Activated CD4-positive, alpha-beta T cell treated with anti-CD3 and anti-CD28 coated beads, Interleukin-2, amount 10 ng/mL, durations not matched to agents 7 days and 5 days (primary cell): Measurements from ENCODE around the gene PPP2R1B. TPM values are rescaled to one million over a fixed set of nuclear protein-coding genes. Genes with fewer than 3 reads are reported as not detected.
"Not testable (repeated sequence)": the region's sequence is repeated elsewhere in the genome, so short reads cannot be mapped to it uniquely, and the experiment has no call there.

ENCODE experiments used
- CTCF ChIA-PET: fragments of 350-600 bp; sonication (Branson Sonifier 250); formaldehyde crosslinking; loops from one replicate; lab custom pipeline; 2021; ENCODE audit warnings: antibody characterized with exemption; lab: Charles Lee
- POLR2A ChIA-PET: fragments of 350-600 bp; sonication (Branson Sonifier 250); formaldehyde crosslinking; loops from one replicate; lab custom pipeline; 2021; ENCODE audit warnings: antibody characterized with exemption; lab: Charles Lee
- DNase-seq: peaks from one replicate; pipeline ENCODE4 v3.0.0-alpha.2; 2020
- H3K27ac Mint-ChIP-seq: one replicate; pipeline ENCODE4 v1.8.0; 2021; ENCODE audit warnings: mild to moderate bottlenecking, moderate library complexity, mixed read lengths
- H3K27me3 Mint-ChIP-seq: one replicate; pipeline ENCODE4 v1.8.0; 2021; ENCODE audit warnings: mixed read lengths
- H3K36me3 Mint-ChIP-seq: one replicate; pipeline ENCODE4 v1.8.0; 2021; ENCODE audit warnings: low read depth, mixed read lengths
- H3K4me1 Mint-ChIP-seq: one replicate; pipeline ENCODE4 v1.8.0; 2021; ENCODE audit warnings: mixed read lengths
- H3K4me3 Mint-ChIP-seq: one replicate; pipeline ENCODE4 v1.8.0; 2021; ENCODE audit warnings: mild to moderate bottlenecking, moderate library complexity, mixed read lengths
- H3K9me3 Mint-ChIP-seq: one replicate; pipeline ENCODE4 v1.8.0; 2021; ENCODE audit warnings: mixed read lengths
- total RNA-seq, 2 experiments: library from RNA; stranded (reverse); gene quantifications; one replicate each; pipeline ENCODE4 v1.2.3, GENCODE V29; 2021

PPP2R1B gene
- total RNA-seq, 2 experiments from 2014 or later: 44.7 to 50.2 TPM

DNA sequence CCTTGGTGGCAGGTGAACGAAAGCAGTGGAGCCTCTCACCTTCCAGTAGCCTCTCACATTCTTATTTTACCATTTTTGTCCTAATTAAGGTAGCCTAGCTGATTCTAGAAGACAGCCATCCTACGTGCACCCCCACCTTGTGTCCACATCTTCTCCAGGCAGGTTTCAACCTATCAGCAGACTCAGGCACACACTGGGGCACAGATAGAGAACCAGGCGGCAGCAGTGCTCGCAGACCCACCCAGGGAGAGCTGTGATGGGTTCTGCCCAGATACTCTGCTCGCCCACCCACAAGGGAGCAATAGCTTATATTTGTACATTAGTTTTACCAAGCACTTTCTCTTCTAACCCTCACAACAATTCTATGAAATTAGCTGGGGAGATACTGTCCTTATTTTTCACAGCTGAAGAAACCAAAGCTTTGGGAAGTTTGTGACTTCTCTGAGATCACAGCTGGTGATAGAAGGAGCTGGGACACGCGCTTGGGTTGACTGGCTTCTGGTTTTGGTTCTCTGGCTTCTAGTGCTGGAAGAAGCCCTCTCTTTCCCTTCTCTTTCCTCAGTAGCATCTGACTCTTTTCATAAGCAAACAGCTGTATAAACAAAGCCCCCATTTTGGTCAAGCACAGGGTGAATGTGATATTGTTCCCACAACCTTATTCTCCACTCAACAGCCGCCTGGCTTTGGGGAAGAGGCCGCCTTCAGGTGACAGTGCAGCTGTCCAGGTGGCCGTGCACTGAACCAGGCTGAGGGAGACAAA lies 36.9 kb downstream of the PPP2R1B start:
- no peak overlapping the region for H3K4me3 Mint-ChIP-seq
- POLR2A ChIA-PET: no interaction called here
- no peaks in the 10 kb centered on the region for H3K27me3 Mint-ChIP-seq
- no peak overlapping the region for H3K27ac Mint-ChIP-seq
- no peak for DNase-seq
- H3K36me3 Mint-ChIP-seq: peaks cover 4% of the 10 kb centered on the region
- no peaks in the 10 kb centered on the region for H3K4me1 Mint-ChIP-seq
- CTCF ChIA-PET: interaction anchor here (0.6 to 1.3 kb wide), 3 partner anchors 9 to 61 kb away, joined by 3 to 4 read pairs (median 3); no protein-coding TSS in a partner anchor
- no peaks in the 10 kb centered on the region for H3K9me3 Mint-ChIP-seq

DNA sequence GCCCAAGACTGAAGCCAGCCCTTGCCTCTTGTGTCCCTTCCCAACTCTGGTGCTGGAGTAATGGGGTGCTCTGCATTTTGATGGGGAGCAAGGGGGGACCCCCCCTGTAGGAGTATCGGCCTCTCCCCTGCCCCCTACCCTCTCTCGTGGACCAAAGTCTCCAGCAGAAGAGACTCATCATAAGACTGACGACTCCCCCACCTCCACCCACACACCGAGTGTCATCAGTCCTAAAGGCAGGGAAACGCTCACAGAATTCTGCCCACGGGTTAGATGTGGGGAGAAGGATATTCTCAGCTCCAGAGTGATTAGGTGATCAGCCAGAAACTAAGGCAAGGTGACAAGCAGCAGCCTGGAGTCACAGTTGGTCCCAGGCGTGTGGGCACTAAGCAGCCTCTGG lies 38.8 kb downstream of the PPP2R1B start:
- Mint-ChIP-seq H3K27me3 (no peaks in the 10 kb centered on the region), H3K9me3 (no peaks in the 10 kb centered on the region), H3K4me1 (no peaks in the 10 kb centered on the region), H3K36me3 (peaks cover 7% of the 10 kb centered on the region), H3K27ac (no peak overlapping the region), H3K4me3 (no peak overlapping the region)
- ChIA-PET CTCF (interaction anchor here (1.4 kb wide), 1 partner anchor 10 kb away, joined by 3 read pairs; no protein-coding TSS in a partner anchor), POLR2A (interaction anchor here (0.6 kb wide), 1 partner anchor 12 kb away, joined by 10 read pairs; no protein-coding TSS in a partner anchor)
- DNase-seq: no peak

DNA sequence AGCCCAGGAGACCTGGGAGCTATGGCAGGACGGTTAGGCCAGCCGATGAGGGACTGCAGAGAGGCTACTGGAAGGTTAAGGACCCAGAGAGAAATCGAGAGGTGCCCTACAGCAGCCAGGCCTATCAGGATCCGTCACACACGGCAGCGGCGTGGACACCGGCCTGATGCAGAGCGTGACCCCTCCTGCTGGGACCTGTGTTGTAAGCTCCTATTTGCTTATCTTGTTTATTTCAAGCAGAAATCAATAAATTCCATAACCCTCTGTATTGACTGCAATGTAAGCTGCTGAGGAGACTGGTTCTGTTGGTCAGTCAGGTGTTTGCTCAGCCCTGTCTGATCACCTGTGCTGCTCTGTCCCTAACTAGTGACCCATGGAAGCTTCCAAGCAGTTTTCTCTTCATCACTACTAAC lies 39.9 kb downstream of the PPP2R1B start:
- POLR2A ChIA-PET: no interaction called here
- peaks cover 8% of the 10 kb centered on the region for H3K36me3 Mint-ChIP-seq
- H3K27ac Mint-ChIP-seq: no peak overlapping the region
- no peak overlapping the region for H3K4me3 Mint-ChIP-seq
- no peaks in the 10 kb centered on the region for H3K9me3 Mint-ChIP-seq
- CTCF ChIA-PET: interaction anchor here (1.3 to 1.4 kb wide), 2 partner anchors 11 to 55 kb away, joined by 3 read pairs; no protein-coding TSS in a partner anchor
- H3K27me3 Mint-ChIP-seq: no peaks in the 10 kb centered on the region
- no peaks in the 10 kb centered on the region for H3K4me1 Mint-ChIP-seq
- no peak for DNase-seq

DNA sequence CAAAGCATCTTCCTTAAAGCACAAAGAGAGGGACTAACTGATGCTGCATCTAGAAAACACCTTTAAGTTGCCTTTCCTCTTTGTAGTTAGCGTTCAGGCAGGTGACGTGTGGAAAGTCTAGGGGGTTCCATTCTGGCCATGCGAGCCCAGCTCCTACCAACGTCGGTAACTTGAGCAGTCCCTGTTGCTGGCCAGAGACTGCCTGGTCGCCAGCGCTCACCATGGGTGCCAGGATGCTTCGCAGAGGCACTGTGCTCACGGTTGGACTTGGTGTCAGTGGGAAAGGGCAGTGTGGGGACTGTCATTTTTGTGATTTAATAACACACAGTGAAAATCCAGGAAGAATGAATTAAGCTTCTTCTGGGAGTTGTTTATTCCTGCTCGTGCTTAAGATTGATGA lies 40.6 kb downstream of the PPP2R1B start:
- Mint-ChIP-seq H3K36me3 (peaks cover 11% of the 10 kb centered on the region), H3K4me1 (no peaks in the 10 kb centered on the region), H3K27me3 (no peaks in the 10 kb centered on the region), H3K27ac (no peak overlapping the region), H3K4me3 (no peak overlapping the region), H3K9me3 (no peaks in the 10 kb centered on the region)
- POLR2A ChIA-PET: no interaction called here
- no peak for DNase-seq
- CTCF ChIA-PET: interaction anchor here (1.3 kb wide), 1 partner anchor 54 kb away, joined by 3 read pairs; no protein-coding TSS in a partner anchor

DNA sequence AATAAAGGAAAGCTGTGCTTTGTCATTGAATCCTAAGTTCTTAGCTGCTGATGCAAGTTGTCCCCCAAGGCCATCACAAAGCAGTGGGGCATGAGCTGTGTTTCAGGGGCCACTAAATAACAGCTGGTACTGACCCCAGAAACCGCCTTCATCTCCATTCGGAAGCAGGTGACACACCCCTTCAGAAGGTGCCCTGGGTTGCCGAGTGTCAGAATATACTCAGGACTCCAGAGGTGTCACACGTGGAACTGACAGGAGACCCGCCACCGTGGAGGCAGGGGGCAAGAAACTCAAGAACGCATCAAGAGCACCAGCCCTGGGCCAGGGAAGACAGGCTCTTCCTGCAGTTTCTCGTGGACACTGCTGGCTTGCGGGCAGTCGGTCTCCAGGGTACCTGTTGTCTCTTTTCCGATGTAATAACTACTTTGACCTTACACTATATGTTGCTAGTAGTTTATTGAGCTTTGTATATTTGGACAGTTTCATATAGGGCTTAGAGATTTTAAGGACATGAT lies 41.5 kb downstream of the PPP2R1B start:
- Mint-ChIP-seq H3K27me3 (no peaks in the 10 kb centered on the region), H3K4me1 (no peaks in the 10 kb centered on the region), H3K36me3 (peaks cover 18% of the 10 kb centered on the region), H3K9me3 (no peaks in the 10 kb centered on the region), H3K4me3 (no peak overlapping the region), H3K27ac (no peak overlapping the region)
- POLR2A ChIA-PET: interaction anchor here (0.6 kb wide), 1 partner anchor 221 kb away, joined by 6 read pairs; no protein-coding TSS in a partner anchor
- no peak for DNase-seq
- CTCF ChIA-PET: interaction anchor here (1.0 to 1.6 kb wide), 3 partner anchors 9 to 38 kb away, joined by 3 read pairs; no protein-coding TSS in a partner anchor

DNA sequence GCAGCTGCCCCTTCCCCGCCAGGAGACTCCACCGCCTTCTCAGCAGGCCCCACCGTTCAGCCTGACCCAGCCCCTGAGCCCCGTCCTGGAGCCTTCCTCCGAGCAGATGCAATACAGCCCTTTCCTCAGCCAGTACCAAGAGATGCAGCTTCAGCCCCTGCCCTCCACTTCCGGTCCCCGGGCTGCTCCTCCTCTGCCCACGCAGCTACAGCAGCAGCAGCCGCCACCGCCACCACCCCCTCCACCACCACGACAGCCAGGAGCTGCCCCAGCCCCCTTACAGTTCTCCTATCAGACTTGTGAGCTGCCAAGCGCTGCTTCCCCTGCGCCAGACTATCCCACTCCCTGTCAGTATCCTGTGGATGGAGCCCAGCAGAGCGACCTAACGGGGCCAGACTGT lies 42.6 kb downstream of the PPP2R1B start:
- no peaks in the 10 kb centered on the region for H3K4me1 Mint-ChIP-seq
- CTCF ChIA-PET: interaction anchor here (1.6 kb wide), 1 partner anchor 21 kb away, joined by 3 read pairs; no protein-coding TSS in a partner anchor
- H3K27me3 Mint-ChIP-seq: no peaks in the 10 kb centered on the region
- H3K27ac Mint-ChIP-seq: no peak overlapping the region
- H3K9me3 Mint-ChIP-seq: no peaks in the 10 kb centered on the region
- no peak overlapping the region for H3K4me3 Mint-ChIP-seq
- POLR2A ChIA-PET: no interaction called here
- H3K36me3 Mint-ChIP-seq: peaks cover 22% of the 10 kb centered on the region
- DNase-seq: no peak

DNA sequence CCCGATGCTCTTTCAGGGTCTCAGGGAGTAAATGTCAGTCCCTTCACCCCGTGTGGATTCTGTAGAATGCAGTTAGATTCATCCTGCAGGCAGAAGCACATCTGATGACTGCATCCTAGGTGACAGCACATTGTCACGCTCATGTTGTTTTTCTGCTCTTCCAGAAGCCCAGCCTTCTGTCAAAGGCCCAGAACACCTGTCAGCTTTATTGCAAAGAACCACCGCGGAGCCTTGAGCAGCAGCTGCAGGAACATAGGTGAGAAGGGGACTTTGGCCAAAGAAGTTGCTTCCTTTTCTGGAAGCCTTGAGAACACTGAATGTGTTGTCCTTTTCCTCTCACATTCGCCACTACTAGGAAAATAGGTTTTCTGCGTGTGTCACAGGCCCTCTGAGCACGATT lies 43.7 kb downstream of the PPP2R1B start:
- Mint-ChIP-seq H3K36me3 (peaks cover 25% of the 10 kb centered on the region), H3K9me3 (no peaks in the 10 kb centered on the region), H3K4me3 (no peak overlapping the region), H3K27me3 (no peaks in the 10 kb centered on the region), H3K4me1 (no peaks in the 10 kb centered on the region), H3K27ac (no peak overlapping the region)
- CTCF ChIA-PET: no interaction called here
- no peak for DNase-seq
- POLR2A ChIA-PET: no interaction called here

DNA sequence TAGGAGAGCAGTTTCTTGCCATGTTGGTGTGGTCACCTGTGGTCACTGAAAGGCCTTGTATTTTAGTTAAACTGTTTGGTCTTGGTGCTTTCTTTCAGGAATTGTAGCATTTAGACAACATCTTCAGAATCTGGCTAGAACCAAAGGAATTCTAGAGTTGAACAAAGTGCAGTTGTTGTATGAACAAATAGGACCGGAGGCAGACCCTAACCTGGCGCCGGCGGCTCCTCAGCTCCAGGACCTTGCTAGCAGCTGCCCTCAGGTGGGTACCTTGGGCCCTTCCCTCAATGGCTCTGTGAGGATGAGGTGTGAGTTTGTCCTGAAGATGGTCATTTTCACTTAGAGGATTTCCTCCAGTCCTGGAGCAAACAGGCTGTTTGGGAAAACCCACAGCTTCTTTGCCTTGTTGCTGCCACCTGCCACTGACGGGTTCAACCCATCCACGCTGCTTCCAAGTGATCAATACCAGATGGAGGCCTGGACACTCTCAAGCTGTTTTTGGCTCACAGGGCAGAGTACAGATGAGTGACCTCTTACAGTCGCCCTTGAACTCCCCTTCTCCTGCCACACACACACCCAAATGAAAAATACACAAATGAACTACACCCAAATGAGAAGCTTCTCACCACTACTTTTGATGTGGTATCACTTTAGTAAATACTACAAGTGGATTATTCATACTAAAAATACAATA lies 45.2 kb downstream of the PPP2R1B start:
- Mint-ChIP-seq H3K27ac (no peak overlapping the region), H3K9me3 (no peaks in the 10 kb centered on the region), H3K27me3 (no peaks in the 10 kb centered on the region)

DNA sequence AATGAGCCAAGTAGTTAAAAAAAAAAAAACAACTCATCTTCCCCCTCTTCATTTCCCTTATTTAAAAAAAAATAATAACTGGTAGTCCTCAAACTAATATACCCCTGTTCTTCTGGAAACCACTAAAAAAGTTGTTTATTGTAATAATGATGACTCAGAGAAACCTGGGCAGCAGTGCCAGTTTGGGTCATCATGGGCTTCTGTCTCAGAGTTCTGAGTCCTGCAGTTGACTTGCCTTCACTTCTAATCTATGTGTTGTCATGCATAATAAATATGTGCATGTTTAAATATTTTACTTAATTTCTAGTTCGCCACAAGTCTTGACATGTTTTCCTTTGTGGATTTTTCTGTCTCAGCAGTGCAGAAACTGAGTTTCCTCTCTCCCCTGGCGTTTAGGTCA lies 46.8 kb downstream of the PPP2R1B start:
- H3K36me3 Mint-ChIP-seq: peaks cover 30% of the 10 kb centered on the region
- no peak overlapping the region for H3K27ac Mint-ChIP-seq
- ChIA-PET POLR2A (no interaction called here), CTCF (interaction anchor here (0.8 kb wide), 1 partner anchor 127 kb away, joined by 3 read pairs; no protein-coding TSS in a partner anchor)
- no peaks in the 10 kb centered on the region for H3K27me3 Mint-ChIP-seq
- no peaks in the 10 kb centered on the region for H3K9me3 Mint-ChIP-seq
- peaks cover 1% of the 10 kb centered on the region for H3K4me1 Mint-ChIP-seq
- no peak overlapping the region for H3K4me3 Mint-ChIP-seq
- no peak for DNase-seq

More for the DNA sequence above, 45.2 kb downstream of the PPP2R1B start:
- POLR2A ChIA-PET: no interaction called here
- Mint-ChIP-seq H3K36me3 (peaks cover 26% of the 10 kb centered on the region), H3K4me1 (peaks cover 1% of the 10 kb centered on the region), H3K4me3 (no peak overlapping the region)
- no peak for DNase-seq
- CTCF ChIA-PET: interaction anchor here (0.9 to 1.0 kb wide), 2 partner anchors 8 to 14 kb away, joined by 3 read pairs; no protein-coding TSS in a partner anchor

DNA sequence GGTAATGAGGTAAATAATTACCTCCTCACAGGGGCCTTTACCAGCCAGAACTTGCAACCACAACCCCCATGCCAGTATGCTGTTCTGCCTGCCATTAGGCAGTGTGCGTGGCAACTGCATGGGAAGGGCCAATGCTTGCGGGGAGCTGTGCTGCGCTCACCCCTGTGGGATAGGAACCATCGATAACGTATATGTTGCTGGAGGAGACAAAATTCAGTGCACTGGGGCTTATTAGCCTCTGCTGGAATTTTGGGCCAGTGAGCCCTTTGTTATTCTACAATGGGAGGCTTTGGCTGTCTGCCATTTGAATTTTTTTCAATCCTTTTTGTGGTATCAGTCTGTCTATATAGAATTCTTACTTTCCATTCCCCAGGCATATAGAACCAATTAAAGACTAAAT lies 47.3 kb downstream of the PPP2R1B start:
- ChIA-PET POLR2A (no interaction called here), CTCF (interaction anchor here (1.1 to 1.4 kb wide), 2 partner anchors 15 to 101 kb away, joined by 3 read pairs; no protein-coding TSS in a partner anchor)
- H3K4me1 Mint-ChIP-seq: peaks cover 1% of the 10 kb centered on the region
- no peaks in the 10 kb centered on the region for H3K9me3 Mint-ChIP-seq
- H3K4me3 Mint-ChIP-seq: no peak overlapping the region
- no peaks in the 10 kb centered on the region for H3K27me3 Mint-ChIP-seq
- no peak for DNase-seq
- H3K36me3 Mint-ChIP-seq: peaks cover 30% of the 10 kb centered on the region
- H3K27ac Mint-ChIP-seq: no peak overlapping the region

DNA sequence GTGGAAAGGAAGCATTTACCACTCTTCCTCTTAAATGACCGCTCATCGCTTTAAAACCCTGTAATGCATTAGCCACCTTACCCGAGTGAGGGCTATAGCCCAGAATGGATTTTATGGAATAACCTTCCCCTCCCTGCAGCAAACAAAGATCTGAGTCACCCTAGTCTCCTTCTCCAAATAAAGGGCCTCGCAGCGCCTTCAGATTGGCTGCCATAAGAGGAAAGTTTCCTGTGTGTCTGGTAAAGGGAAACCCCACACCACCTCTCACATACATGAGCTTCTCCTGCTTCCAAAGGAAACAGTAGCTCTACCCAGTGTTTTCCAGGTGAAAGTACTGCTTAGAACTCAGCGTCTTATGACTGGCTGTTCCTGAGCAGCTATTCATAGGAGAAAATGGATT lies 47.8 kb downstream of the PPP2R1B start:
- CTCF ChIA-PET: interaction anchor here (1.1 to 1.4 kb wide), 2 partner anchors 15 to 100 kb away, joined by 3 read pairs; no protein-coding TSS in a partner anchor
- H3K27ac Mint-ChIP-seq: no peak overlapping the region
- peaks cover 30% of the 10 kb centered on the region for H3K36me3 Mint-ChIP-seq
- H3K4me3 Mint-ChIP-seq: no peak overlapping the region
- no peaks in the 10 kb centered on the region for H3K27me3 Mint-ChIP-seq
- H3K9me3 Mint-ChIP-seq: no peaks in the 10 kb centered on the region
- POLR2A ChIA-PET: no interaction called here
- DNase-seq: no peak
- peaks cover 1% of the 10 kb centered on the region for H3K4me1 Mint-ChIP-seq

DNA sequence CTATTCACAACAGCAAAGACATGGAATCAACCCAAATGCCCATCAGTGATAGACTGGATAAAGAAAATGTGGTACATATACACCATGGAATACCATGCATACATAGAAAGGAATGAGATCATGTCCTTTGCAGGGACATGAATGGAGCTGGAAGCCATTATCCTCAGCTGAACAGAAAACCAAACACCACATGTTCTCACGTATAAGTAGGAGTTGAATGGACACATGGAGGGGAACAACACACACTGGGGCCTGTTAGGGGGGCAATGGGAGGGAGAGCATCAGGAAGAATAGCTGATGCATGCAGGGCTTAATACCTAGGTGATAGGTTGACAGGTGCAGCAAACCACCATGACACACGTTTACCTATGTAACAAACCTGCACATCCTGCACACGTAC lies 48.5 kb downstream of the PPP2R1B start:
- POLR2A ChIA-PET, H3K9me3 Mint-ChIP-seq, H3K4me1 Mint-ChIP-seq, H3K4me3 Mint-ChIP-seq, DNase-seq, H3K27ac Mint-ChIP-seq, H3K27me3 Mint-ChIP-seq: not testable (repeated sequence)
- H3K36me3 Mint-ChIP-seq: peaks cover 29% of the 10 kb centered on the region
- CTCF ChIA-PET: interaction anchor here (1.4 kb wide), 1 partner anchor 100 kb away, joined by 3 read pairs; no protein-coding TSS in a partner anchor
